AG08396 (cell line): ENCODE results near the gene PPP6R2.
"Not testable (repeated sequence)": the region's sequence is repeated elsewhere in the genome, so short reads cannot be mapped to it uniquely, and the experiment has no call there.

Experiments used
- DNase-seq: peaks from one replicate; pipeline ENCODE4 v3.0.0; 2012; ENCODE audit warnings: low spot score, mixed read lengths

PPP6R2 gene

DNA sequence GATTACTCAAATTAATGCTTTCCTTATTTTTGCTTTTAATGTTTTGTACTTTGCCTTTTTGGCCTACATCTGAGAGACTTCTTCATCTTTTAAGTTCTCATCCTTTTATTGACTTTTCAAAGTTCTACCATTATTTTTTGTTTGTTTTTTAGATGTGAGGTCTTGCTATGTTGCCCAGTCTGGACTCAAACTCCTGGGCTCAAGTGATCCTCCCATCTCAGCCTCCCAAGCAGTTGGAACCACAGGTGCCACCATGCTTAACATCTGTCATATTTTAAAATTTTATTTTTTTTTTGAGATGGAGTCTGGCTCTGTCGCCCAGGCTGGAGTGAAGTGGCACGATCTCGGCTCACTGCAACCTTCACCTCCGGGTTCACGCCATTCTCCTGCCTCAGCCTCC lies 57.8 kb downstream of the PPP6R2 start:
- DNase-seq: no peak

DNA sequence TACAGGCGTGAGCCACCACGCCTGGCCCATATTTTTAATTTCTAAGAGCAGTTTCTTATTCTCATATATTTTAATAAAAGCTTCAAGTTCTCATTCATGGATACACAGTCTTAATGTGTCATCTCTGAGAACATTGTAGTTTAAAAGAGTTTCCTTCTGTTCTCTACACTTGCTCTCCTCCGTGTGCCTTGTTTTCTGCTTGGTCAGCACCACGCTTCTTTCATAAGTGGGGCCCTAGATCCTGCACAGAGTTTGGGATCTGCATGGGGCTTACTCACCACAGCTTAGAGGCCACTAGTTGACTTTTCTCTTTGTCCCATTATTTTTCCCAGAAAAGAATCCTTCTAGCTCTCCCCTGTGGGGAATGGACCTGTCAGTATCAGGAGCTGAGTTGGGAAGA lies 58.8 kb downstream of the PPP6R2 start:
- DNase-seq: no peak

DNA sequence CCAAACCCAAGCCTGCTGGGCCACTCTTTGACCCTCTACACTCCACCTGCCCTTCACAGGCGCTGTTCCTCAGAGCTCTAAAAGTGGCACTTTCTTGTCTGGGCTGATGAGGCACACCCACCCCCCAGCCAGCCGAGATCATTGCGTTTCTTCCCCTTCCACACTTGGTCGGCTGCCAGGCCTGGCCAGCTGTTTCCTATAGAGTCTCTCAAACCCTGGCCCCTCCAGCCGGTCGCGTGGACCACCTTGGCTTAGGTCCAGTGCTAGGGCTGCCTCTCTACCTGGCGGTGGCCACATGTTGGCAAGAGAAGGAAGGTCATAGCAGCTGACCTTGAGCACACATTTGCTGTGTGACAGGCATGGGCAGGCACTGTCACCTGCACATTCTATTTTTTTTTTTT lies 60.6 kb downstream of the PPP6R2 start:
- DNase-seq: no peak

DNA sequence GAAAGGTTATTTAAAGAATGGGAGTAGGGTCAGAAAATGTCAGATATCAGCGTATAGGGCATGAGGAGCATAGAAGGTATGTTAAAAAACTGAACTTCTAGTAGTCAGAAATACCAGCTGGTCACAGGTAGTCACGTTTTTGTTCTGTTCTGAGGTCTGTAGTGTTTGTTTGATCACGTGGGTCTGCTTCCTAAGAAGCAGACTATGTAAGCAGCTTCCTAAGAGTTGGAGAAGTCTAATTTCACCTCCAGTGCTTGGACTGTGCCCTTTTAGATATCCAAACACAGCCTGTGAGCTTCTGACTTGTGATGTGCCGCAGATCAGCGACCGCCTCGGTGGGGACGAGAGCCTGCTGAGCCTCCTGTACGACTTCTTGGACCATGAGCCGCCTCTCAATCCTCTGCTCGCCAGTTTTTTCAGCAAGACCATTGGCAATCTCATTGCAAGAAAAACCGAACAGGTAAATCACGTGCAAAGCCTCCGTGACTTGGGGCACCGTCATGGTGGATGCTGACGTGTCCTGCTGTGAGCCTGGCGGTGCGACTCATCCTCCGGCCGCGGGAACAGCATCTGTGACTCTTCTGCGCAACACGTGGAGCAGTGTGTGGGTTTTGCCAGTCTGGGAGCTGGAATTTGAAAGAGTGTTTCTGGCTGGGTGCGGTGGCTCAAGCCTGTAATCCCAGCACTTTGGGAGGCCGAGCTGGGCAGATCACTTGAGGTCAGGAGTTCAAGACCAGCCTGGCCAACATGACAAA lies 63.5 kb downstream of the PPP6R2 start:
- no peak for DNase-seq

DNA sequence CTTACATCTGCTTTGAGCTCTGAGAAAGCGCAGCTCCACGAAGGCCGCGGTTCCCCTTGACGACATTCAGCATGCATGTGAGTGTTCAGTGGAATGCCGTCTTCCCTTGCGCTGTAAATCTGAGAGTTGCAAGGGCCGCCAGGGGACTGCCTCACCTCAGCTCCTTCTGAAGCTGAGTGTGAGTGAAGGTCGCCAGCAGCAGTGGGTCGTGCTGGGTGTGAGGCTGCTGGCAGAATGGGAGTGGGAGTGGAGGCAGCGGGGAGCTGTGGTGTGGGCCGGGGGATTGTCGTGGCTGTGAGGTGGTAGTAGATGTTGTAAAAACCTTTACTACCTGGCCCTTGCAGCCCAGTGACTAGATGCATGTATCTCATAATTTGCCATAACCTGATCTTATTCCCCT lies 65.2 kb downstream of the PPP6R2 start:
- no peak for DNase-seq

DNA sequence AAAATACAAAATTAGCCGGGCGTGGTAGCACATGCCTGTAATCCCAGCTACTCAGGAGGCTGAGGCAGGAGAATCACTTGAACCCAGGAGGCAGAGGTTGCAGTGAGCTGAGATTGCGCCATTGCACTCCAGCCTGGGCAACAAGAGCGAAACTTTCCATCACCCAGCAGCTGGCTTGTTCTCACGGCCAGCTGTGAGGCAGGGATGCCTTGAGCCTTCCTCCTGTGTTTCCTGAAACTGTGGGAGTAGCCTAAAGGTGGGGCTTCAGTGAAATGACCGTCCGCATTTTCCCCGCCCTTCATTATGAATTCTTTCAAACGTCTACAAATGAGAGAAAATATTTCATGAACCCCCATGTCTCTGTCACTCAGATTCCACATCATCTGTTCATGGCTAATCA lies 65.8 kb downstream of the PPP6R2 start:
- DNase-seq: not testable (repeated sequence)

DNA sequence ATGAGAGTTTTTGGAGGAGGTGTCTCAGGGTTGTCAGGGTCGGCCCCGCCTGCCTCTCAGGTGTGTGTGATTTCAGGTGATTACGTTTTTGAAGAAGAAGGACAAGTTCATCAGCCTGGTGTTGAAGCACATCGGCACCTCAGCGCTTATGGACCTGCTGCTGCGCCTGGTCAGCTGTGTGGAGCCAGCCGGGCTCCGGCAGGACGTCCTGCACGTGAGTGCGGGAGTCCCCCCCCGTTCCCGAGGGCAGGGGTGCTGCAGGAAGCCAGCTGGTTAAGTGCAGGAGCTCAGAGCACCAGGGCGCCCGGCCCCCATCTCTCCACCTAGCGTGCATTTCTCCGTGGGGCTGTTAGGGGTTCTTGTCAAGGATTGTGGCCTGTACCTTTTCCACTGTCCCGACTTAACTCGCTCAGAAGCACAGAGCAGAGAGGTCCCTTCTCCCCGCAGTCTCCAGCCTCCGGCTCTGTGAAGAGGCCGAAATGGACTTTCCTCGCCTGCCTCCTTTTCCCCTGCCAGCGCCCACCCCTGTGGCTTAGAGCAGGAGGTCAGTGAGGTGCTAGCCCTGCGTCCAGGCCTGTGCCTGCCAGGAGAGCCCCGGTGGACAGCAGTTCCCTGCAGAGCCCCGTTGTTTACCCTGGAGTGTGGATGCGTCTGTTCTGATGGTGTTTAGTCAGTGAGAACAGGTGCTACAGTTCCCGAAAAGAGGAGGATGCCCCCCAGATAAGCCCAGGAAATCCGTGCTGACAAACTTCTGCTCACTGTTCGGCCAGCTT lies 71.5 kb downstream of the PPP6R2 start:
- DNase-seq: no peak

DNA sequence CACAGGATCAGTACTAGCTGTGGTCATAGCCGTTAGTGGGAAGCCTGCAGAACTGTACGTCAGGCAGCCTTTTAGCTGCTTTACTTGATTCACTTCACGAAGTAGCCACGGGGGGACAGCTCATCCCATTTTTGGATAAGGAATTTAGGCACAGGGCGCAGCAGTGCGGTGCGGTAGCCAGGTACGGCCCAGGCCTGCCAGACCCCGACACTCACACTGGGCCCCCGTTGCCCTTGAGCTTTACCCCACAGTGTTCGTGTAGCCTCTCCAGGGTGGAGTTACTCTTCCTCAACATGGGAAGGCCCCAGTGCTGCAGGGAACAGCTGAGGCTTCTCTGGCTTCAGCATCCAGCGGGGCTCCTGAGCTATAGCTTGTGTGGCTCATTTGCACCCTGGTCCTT lies 72.3 kb downstream of the PPP6R2 start:
- DNase-seq: no peak

DNA sequence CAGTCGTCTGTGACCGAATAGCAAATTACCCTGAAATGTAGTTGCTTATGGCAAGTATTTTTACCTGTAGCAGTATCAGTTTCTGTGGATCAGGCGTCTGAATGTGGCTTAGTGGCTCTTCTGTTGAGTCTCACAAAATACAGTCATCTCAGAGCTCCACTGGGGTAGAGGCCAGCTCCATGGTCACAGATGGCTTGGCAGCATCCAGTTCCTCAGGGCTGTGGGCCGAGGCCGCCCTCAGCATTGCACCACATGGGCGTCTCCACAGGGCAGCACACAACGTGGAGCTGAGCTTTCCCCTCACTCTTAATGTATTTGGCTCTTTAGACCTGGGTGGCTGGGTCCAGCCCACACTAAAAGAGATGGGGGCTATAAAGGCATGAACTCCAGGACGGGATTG lies 73.9 kb downstream of the PPP6R2 start:
- DNase-seq: no peak

DNA sequence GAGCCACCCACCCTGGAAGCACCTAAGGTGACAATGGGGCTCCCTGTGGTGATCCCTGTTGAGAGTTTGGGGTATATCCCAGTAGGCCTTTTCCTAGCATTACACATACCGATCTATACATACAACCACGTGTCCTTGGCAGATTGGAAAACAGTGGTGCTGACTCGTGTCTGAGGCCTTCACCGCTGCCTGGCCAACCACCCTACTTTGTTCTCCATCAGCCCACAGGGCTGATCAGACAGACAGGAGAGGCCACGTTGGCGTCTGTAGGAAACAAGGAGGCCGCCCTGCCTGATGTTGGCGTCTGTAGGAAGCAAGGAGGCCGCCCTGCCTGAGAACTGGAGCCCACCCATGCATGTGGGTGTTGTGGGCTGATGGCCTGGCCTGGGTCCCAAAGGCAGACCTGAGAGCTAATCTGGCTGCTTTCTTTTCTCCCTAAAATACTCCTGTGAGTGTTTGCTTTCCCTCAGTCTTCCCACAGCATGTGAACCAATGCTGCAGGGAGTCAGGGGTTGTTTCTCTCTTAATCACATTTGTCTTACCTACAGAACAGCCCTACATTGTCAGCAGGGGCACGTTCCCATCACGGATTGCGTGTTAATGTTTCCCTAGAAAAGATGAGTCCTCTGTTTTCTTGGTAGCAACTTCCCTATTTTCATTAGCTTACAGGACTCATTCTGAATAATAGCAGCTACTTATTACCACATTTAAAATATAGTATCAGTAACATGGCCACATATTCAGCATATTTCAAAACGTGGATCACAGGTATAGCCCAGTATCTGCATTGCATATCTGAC lies 74.5 kb downstream of the PPP6R2 start:
- no peak for DNase-seq

DNA sequence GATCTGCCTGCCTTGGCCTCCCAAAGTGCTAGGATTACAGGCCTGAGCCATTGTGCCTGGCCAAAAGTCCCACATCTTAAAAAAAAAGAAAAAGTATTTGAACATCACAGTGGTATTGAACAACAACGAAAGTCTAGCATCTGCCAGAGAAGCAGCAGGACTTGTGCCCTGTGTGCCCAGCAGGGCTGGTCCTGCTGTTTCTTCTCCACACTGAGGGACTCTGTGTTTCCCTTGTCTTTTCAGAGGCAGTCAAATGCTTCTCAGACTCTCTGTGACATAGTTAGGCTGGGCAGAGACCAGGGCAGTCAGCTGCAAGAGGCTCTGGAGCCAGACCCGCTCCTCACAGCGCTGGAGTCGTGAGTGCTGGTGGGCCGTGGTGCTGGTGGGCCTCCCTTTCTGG lies 75.5 kb downstream of the PPP6R2 start:
- no peak for DNase-seq

DNA sequence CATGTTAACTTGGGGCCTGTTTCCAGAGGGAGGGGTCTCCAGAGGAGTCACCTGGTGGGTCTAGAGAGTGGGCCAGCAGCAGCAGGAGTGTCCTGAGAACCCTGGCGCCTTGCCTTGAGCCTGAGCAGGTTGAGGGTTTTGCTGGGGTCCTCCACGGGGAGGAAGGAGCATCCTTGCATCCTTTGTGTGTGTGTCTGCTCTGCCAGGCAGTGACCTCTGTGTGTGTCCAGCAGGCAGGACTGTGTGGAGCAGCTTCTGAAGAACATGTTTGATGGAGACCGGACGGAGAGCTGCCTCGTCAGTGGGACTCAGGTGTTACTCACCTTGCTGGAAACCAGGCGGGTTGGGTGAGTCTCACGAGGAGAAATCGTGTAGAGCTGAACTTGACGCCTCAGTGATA lies 76.0 kb downstream of the PPP6R2 start:
- no peak for DNase-seq

DNA sequence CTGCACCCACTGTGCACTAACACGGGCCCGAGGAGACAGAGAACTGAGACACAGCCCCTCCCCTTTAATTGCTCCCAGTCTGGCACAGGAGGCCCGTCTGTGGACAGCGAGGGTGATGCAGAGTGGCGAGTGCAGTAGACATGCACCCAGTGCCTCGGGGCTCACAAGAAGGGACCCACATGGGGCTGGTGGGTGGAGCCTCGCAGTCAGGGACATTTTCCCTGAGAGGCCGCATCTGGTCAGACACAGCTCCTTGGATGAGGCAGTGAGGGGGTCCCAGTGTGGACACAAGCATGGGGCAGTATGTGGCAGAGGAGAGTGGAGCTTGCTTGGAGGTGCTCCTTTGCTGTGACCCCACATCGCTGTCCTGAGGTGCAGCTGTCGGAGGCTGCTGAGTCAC lies 76.9 kb downstream of the PPP6R2 start:
- no peak for DNase-seq

DNA sequence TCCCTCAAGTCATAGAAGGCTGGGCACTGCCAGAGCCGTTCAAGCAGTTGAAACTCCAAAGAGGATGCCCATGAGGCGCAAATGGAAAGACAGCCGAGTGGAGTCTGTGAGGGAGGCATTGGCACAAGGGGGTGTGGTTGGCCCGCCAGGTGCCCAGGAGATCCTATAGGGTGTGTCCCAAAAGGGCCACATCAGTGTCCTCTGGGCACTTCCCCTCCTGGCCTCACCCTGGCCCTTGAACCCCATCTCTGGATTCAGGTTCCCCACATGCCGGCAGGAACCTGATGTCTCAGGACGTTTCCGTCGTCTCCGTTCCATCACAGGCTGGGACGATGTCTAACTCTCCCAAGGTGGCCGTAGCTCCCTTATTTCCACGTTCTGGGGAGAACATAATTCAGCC lies 77.5 kb downstream of the PPP6R2 start:
- DNase-seq: no peak

DNA sequence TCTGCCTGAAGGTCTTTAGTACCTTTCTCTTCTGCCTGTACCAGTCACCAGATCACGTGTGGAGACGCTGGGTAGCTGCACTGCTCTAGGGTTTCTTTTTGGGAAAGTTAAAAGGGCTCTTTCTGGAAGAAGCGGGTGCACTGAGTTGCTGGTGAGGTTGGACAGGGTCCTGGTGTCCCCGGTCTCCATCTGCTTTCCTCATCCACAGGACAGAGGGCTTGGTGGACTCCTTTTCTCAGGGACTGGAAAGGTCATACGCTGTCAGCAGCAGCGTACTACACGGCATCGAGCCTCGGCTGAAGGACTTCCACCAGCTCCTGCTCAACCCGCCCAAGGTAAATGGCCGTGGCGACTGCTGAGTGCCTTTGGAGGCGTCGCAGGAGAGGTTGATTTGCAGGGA lies 78.9 kb downstream of the PPP6R2 start:
- DNase-seq: no peak

DNA sequence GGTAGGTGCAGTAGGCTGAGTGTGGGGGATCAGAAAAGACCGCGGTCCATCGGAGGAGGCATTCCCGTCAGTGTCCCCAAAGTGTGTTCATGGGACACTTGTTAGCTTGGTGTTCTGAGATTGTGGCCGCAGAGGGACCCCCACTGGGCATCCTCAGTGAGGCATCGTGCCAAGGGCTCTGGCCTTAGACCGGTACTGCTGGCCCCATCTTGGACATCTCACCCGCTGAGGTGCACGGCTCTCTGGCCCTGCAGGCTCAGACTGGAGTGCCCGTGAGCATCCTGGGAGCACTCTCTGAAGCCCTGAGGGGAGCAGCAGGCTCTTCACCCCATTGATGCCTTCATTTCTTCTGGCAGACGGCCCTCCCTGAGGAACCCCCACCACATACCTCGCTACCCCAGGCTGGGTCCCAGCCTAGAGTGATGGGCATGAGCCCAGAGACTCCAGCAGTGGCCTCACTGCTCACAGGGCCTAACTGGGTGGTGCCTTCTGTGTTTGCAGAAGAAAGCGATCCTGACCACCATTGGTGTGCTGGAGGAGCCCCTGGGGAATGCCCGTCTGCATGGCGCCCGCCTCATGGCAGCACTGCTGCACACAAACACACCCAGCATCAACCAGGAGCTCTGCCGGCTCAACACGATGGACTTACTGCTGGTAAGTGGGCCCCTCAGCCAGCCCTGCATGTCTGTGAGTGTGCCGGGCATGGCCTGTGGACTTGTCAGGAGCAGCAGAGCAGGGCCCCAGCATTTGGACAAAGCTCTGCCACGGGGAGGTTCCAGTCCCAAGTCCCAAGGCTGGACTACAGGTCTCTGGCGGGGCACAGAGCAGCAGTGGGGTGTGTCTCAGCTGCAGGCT lies 80.1 kb downstream of the PPP6R2 start:
- no peak for DNase-seq

DNA sequence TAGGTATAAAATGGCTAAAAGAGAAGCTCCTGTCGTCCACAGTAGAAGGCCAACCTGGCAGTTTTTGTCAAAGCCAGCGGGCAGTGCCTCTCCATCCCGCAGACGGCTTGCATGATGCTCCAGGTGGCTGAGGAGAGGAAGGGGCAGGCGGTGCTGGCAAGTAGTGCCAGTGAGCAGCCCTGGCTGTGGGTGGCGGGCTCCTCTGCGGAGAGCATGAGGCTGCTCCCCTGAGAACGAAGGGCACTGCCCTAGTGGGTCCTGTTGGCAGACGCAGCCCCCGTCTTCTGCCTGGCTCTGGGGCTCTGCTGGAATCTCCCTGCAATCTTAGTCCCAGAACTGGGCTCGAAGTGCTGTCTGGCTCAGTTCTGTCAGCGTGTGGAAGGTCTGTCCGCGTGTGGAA lies 80.8 kb downstream of the PPP6R2 start:
- DNase-seq: no peak

DNA sequence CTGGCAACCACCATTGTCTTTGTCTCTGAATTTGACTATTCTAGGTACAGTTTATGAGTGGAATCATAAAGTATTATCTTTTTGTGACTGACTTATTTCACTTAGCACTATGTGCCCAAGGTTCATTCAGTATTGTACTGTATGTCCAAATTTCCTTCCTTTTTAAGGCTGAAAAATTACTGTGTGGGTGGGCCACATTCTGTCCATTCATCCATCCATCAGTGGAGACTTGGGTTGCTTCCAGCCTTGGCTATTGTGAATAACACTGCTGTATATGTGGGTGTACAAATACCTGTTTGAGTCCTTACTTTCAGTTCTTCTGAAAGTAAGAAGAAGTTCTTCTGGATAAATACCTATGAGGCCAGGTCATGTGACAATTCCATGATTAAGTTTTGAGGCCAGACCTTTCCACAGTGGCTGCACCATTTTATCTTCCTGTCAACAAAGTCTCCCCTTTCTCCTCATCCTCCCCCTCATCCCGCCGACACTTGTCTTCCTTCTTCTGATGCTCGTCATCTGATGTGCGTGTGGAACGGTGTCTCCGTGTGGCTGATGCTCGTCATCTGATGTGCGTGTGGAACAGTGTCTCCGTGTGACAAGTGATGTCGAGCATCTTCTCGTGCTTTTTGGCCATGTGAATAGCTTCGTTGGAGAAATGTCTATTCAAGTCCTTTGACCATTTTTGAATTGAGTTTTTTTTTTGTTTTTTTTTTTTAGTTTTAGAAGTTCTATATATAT lies 82.2 kb downstream of the PPP6R2 start:
- DNase-seq: no peak

DNA sequence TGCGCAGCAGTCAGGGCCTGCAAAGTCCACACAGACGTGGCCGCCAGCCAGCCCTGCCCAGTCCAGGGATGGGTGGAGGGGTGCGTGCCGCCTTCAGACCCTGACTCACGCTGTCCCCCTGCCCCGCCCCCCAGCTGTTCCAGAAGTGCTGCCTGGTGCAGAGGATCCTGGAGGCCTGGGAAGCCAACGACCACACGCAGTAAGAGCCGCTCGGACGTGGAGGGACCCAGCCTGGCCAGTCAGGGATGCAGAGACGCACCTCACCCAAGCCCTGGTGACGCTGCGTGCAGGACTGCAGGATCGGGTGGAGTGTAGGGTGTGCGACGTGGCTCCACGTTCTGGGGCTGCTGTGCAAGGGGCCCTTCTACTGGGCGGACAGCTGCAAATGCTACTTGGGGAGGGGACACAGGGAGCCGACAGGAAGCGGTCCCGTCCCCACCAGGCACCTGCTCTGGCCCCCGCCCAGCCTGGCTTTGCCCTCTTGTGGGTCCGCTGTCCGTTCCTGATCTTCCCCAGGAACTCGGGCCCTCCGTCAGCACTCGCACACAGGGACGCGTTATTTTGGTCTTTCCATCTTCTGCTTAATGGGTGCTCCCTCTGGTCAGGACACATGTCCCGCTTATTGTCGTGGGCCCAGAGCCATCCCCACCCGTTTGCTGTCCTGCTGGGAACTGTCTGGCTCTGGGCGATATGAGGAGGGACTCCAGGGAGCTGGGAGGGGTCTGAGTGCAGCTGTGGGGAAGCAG lies 89.2 kb downstream of the PPP6R2 start:
- no peak for DNase-seq

DNA sequence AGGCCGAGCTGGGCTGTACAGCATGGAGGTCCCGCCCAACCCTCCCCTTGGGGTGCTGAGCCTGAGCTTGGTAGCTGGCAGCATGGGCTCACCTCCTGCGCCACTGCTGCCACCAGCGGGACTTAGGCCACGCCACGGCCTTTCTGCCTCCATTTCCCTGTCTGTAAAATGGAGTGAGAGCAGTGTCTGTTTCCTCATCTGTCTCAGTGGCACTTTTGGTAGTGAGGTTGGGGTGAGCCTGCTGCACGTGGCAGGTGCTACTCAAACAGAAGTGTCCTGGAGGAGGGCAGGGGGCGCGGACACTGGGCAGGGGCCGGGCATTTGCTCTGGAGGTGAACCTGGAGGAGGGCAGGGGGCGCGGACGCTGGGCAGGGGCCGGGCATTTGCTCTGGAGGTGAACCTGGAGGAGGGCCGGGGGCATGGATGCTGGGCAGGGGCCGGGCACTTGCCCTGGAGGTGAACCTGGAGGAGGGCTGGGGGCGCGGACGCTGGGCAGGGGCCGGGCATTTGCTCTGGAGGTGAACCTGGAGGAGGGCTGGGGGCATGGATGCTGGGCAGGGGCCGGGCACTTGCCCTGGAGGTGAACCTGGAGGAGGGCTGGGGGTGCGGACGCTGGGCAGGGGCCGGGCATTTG lies 89.9 kb downstream of the PPP6R2 start:
- DNase-seq: not testable (repeated sequence)
